ENCODE results near the gene PIEZO2.
"Not testable (repeated sequence)": the region's sequence is repeated elsewhere in the genome, so short reads cannot be mapped to it uniquely, and the experiment has no call there.

PIEZO2 gene

GRCh38 chr18:10852385-10853303, 296.7 kb downstream of the PIEZO2 start:
- in situ Hi-C loops (cut with MboI; ENCODE audit: low sequenced_read_pairs) = loop anchor here (25.0 kb wide), 1 partner anchor 685 kb away; no protein-coding TSS in a partner anchor

- in situ Hi-C loops (cut with MboI; ENCODE audit: low sequenced_read_pairs) = loop anchor here (25.0 kb wide), 1 partner anchor 685 kb away; no protein-coding TSS in a partner anchor
Observed at GRCh38 chr18:10851824-10852319, 297.5 kb downstream of the PIEZO2 start.

- in situ Hi-C loops (cut with MboI; ENCODE audit: low sequenced_read_pairs) = loop anchor here (25.0 kb wide), 1 partner anchor 686 kb away; no protein-coding TSS in a partner anchor
Observed at GRCh38 chr18:10850840-10851239, 298.5 kb downstream of the PIEZO2 start.

GRCh38 chr18:10850216-10850615, 299.2 kb downstream of the PIEZO2 start:
- in situ Hi-C loops (cut with MboI; ENCODE audit: low sequenced_read_pairs) = loop anchor here (25.0 kb wide), 1 partner anchor 687 kb away; no protein-coding TSS in a partner anchor

GRCh38 chr18:10847907-10848306, 301.5 kb downstream of the PIEZO2 start:
- in situ Hi-C loops (cut with MboI; ENCODE audit: low sequenced_read_pairs) = no loop called here

GRCh38 chr18:10847408-10847790, 302.0 kb downstream of the PIEZO2 start:
- in situ Hi-C loops (cut with MboI; ENCODE audit: low sequenced_read_pairs) = no loop called here

GRCh38 chr18:10846657-10847407, 302.5 kb downstream of the PIEZO2 start:
- in situ Hi-C loops (cut with MboI; ENCODE audit: low sequenced_read_pairs) = no loop called here

- in situ Hi-C loops (cut with MboI; ENCODE audit: low sequenced_read_pairs) = not testable (repeated sequence)
Observed at GRCh38 chr18:10846035-10846434, 303.3 kb downstream of the PIEZO2 start.

GRCh38 chr18:10843565-10843964, 305.8 kb downstream of the PIEZO2 start:
- in situ Hi-C loops (cut with MboI; ENCODE audit: low sequenced_read_pairs) = no loop called here

- in situ Hi-C loops (cut with MboI; ENCODE audit: low sequenced_read_pairs) = no loop called here
Observed at GRCh38 chr18:10842861-10843260, 306.5 kb downstream of the PIEZO2 start.

GRCh38 chr18:10842371-10842770, 307.0 kb downstream of the PIEZO2 start:
- in situ Hi-C loops (cut with MboI; ENCODE audit: low sequenced_read_pairs) = no loop called here

GRCh38 chr18:10841203-10841602, 308.2 kb downstream of the PIEZO2 start:
- in situ Hi-C loops (cut with MboI; ENCODE audit: low sequenced_read_pairs) = no loop called here

GRCh38 chr18:10840743-10841142, 308.6 kb downstream of the PIEZO2 start:
- in situ Hi-C loops (cut with MboI; ENCODE audit: low sequenced_read_pairs) = no loop called here

- in situ Hi-C loops (cut with MboI; ENCODE audit: low sequenced_read_pairs) = no loop called here
Observed at GRCh38 chr18:10839421-10839820, 309.9 kb downstream of the PIEZO2 start.

GRCh38 chr18:10838553-10838952, 310.8 kb downstream of the PIEZO2 start:
- in situ Hi-C loops (cut with MboI; ENCODE audit: low sequenced_read_pairs) = no loop called here

- in situ Hi-C loops (cut with MboI; ENCODE audit: low sequenced_read_pairs) = no loop called here
Observed at GRCh38 chr18:10834128-10834815, 315.1 kb downstream of the PIEZO2 start.

- in situ Hi-C loops (cut with MboI; ENCODE audit: low sequenced_read_pairs) = no loop called here
Observed at GRCh38 chr18:10833656-10834055, 315.7 kb downstream of the PIEZO2 start.

GRCh38 chr18:10826400-10826799, 323.0 kb downstream of the PIEZO2 start:
- in situ Hi-C loops (cut with MboI; ENCODE audit: low sequenced_read_pairs) = no loop called here

GRCh38 chr18:10822456-10822855, 326.9 kb downstream of the PIEZO2 start:
- in situ Hi-C loops (cut with MboI; ENCODE audit: low sequenced_read_pairs) = no loop called here

GRCh38 chr18:10820681-10821080, 328.7 kb downstream of the PIEZO2 start:
- in situ Hi-C loops (cut with MboI; ENCODE audit: low sequenced_read_pairs) = no loop called here

GRCh38 chr18:10814336-10814735, 335.0 kb downstream of the PIEZO2 start:
- in situ Hi-C loops (cut with MboI; ENCODE audit: low sequenced_read_pairs) = no loop called here

Measured in HL-60/S4 (cell line).